SK-N-SH (cell line): ENCODE measurements around the gene PRPH. TPM values are rescaled to one million over a fixed set of nuclear protein-coding genes. Genes with fewer than 3 reads are reported as not detected.
"Not testable (repeated sequence)": the region's sequence is repeated elsewhere in the genome, so short reads cannot be mapped to it uniquely, and the experiment has no call there.

Experiments
- CTCF ChIA-PET: fragments of 300-600, 350-600 bp; formaldehyde crosslinking; extraction: SDS; loops from one replicate; lab custom pipeline; 2021; lab: Yijun Ruan, JAX
- POLR2A ChIA-PET: fragments of 350-600 bp; sonication (Branson Sonifier 250); formaldehyde crosslinking; extraction: SDS; loops from one replicate; lab custom pipeline; 2020; ENCODE audit warnings: antibody characterized with exemption, inconsistent platforms; lab: Yijun Ruan, JAX
- DNase-seq: peaks from one replicate; pipeline ENCODE4 v3.0.0; 2012
- H2AFZ ChIP-seq: fragments of 200-600 bp; sonication (generic); 2 replicates; pipeline ENCODE4 v1.8.1; 2016; ENCODE audit warnings: antibody characterized with exemption, mild to moderate bottlenecking, low read depth
- H3F3A ChIP-seq: fragments of 200-600 bp; sonication (generic); replicated peaks from 2 replicates; pipeline ENCODE3; 2016; ENCODE audit warnings: antibody characterized with exemption, mild to moderate bottlenecking; ENCODE audit not compliant: insufficient read depth
- H3K27ac ChIP-seq, 2 experiments: fragments of 200-500 bp in 1 of 2; fragments of 200-600 bp in 1 of 2; sonication (Bioruptor generic) in 1 of 2; sonication (generic), shearing (Covaris generic) in 1 of 2; 2 replicates each; pipeline versions ENCODE4 v1.5.1 to v1.6.1; 2014 to 2016; ENCODE audit warnings: low read depth in 2 of 2, inconsistent platforms in 1 of 2, low read length in 1 of 2, mild to moderate bottlenecking in 1 of 2, mixed read lengths in 1 of 2
- H3K27me3 ChIP-seq: fragments of 200-600 bp; sonication (generic), shearing (Covaris generic); 2 replicates; pipeline ENCODE4 v1.6.1; 2016; ENCODE audit warnings: mixed run types; ENCODE audit not compliant: insufficient read depth
- H3K36me3 ChIP-seq, 2 experiments: fragments of 200-500 bp in 1 of 2; fragments of 200-600 bp in 1 of 2; sonication (Bioruptor generic) in 1 of 2; sonication (generic) in 1 of 2; replicated peaks in 1 of 2; 2 replicates each; pipeline versions ENCODE3 to v1.5.1; 2014 to 2016; ENCODE audit warnings: low read length in 1 of 2, mild to moderate bottlenecking in 1 of 2; ENCODE audit not compliant: insufficient read depth in 2 of 2, control insufficient read depth in 1 of 2
- H3K4me1 ChIP-seq, 2 experiments: fragments of 200-500 bp in 1 of 2; fragments of 200-600 bp in 1 of 2; sonication (Bioruptor generic) in 1 of 2; sonication (generic), shearing (Covaris generic) in 1 of 2; 2 replicates each; pipeline versions ENCODE4 v1.5.1 to v1.6.1; 2014 to 2016; ENCODE audit warnings: low read depth in 1 of 2, low read length in 1 of 2, mixed run types in 1 of 2; ENCODE audit not compliant: insufficient read depth in 2 of 2, control insufficient read depth in 1 of 2
- H3K4me2 ChIP-seq: fragments of 200-600 bp; sonication (generic), shearing (Covaris generic); 2 replicates; pipeline ENCODE4 v1.6.1; 2017; ENCODE audit warnings: mixed run types
- H3K4me3 ChIP-seq, 2 experiments: fragments of 200-500 bp in 1 of 2; fragments of 200-600 bp in 1 of 2; sonication (Bioruptor generic) in 1 of 2; sonication (generic), shearing (Covaris generic) in 1 of 2; 2 replicates each; pipeline versions ENCODE4 v1.5.1 to v1.8.1; 2014 to 2016; ENCODE audit warnings: low read depth in 2 of 2, inconsistent platforms in 1 of 2, low read length in 1 of 2, mild to moderate bottlenecking in 1 of 2, mixed read lengths in 1 of 2, moderate library complexity in 1 of 2
- H3K79me2 ChIP-seq: fragments of 200-600 bp; sonication (generic); 2 replicates; pipeline ENCODE4 v1.8.1; 2017; ENCODE audit warnings: mild to moderate bottlenecking; ENCODE audit not compliant: insufficient read depth
- H3K9ac ChIP-seq: fragments of 200-600 bp; sonication (generic); 2 replicates; pipeline ENCODE4 v1.6.1; 2017; ENCODE audit warnings: mixed run types
- H3K9me2 ChIP-seq: fragments of 200-600 bp; sonication (generic); 2 replicates; pipeline ENCODE4 v1.6.1; 2017; ENCODE audit warnings: mixed run types
- H3K9me3 ChIP-seq: fragments of 200-600 bp; sonication (generic); 2 replicates; pipeline ENCODE4 v1.6.1; 2017; ENCODE audit warnings: mixed run types, mild to moderate bottlenecking, moderate library complexity
- H4K20me1 ChIP-seq: fragments of 200-600 bp; sonication (generic); 2 replicates; pipeline ENCODE4 v1.6.1; 2017; ENCODE audit warnings: mild to moderate bottlenecking, mixed run types; ENCODE audit not compliant: insufficient read depth
- EP300 ChIP-seq, 2 experiments: IDR thresholded peaks; 2 replicates each; pipeline versions ENCODE4 v1.4.0 to v1.6.1; 2012; ENCODE audit warnings: borderline replicate concordance in 1 of 2, low read depth in 1 of 2, low read length in 1 of 2
- MXI1 ChIP-seq: IDR thresholded peaks from 2 replicates; pipeline ENCODE4 v1.6.1; 2012; ENCODE audit warnings: mild to moderate bottlenecking, low read depth, low read length, improper control_type of control experiment
- NFIC ChIP-seq: IDR thresholded peaks from 2 replicates; pipeline ENCODE4 v1.4.0; 2012; ENCODE audit warnings: borderline replicate concordance
- WGBS: methylation state at CpG from one replicate; pipeline ENCODE4 v1.1.6; 2017; ENCODE audit warnings: low lambda C conversion rate; 5-methylcytosine and 5-hydroxymethylcytosine counted together
- polyA plus RNA-seq, 3 experiments: library from polyadenylated mRNA; depleted of rRNA; stranded (reverse); fragments of >200 nt; gene quantifications; 2 replicates each; pipeline ENCODE4 v1.2.3, GENCODE V29; 2012
- TF ChIP-seq, protein P1 (sequence below): IDR thresholded peaks from 2 replicates; pipeline ENCODE4; 2012
- TF ChIP-seq, protein P2 (sequence below): fragments of 200-600 bp; sonication (generic); IDR thresholded peaks from 2 replicates; pipeline ENCODE4 v1.6.1; 2017; ENCODE audit warnings: antibody characterized with exemption, mild to moderate bottlenecking, moderate library complexity

Gene PRPH
- polyA plus RNA-seq, 1 of the 3 experiments (the other 2 are of a cell fraction): 1.9 TPM

DNA sequence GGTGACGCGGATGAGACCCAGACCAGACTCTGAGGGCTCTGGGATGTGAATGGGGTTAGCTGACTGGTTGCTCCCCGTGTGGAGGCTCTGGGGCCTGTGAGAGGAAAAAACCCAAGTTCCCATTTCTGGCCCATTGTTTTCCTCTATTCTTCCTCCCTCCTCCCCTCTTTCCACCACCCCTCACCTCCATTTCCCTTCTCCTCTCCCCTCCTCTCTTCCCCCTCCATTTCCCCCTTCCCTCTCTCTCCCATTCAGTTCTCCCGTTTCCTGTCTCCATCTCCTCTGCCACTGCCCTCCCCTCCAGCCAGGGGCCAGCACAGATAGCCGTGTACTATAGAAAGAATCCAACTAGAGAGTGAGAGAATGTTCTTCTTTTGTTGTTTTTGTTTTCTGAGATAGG, 12.6 kb upstream of the PRPH start (continued):
- TF ChIP-seq, protein P1, sequence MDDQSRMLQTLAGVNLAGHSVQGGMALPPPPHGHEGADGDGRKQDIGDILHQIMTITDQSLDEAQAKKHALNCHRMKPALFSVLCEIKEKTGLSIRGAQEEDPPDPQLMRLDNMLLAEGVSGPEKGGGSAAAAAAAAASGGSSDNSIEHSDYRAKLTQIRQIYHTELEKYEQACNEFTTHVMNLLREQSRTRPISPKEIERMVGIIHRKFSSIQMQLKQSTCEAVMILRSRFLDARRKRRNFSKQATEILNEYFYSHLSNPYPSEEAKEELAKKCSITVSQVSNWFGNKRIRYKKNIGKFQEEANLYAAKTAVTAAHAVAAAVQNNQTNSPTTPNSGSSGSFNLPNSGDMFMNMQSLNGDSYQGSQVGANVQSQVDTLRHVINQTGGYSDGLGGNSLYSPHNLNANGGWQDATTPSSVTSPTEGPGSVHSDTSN: no peak
- TF ChIP-seq EP300 (IDR thresholded peaks at IDR 0.05; ENCODE audit: borderline replicate concordance in 1 of 2, low read depth in 1 of 2, low read length in 1 of 2): no peak

DNA sequence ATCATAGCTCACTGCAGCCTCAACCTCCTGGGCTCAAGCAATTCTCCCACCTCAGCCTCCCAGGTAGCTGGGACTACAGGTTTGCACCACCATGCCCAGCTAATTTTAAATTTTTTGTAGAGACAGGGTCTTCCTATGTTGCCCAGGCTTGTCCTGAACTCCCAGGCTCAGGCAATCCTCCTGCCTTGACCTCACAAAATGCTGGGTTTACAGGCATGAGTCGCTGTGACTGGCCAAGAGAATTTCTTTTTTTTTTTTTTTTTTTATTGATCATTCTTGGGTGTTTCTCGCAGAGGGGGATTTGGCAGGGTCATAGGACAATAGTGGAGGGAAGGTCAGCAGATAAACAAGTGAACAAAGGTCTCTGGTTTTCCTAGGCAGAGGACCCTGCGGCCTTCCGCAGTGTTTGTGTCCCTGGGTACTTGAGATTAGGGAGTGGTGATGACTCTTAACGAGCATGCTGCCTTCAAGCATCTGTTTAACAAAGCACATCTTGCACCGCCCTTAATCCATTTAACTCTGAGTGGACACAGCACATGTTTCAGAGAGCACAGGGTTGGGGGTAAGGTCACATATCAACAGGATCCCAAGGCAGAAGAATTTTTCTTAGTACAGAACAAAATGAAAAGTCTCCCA, 12.1 kb upstream of the PRPH start:
- H3K79me2 ChIP-seq, H4K20me1 ChIP-seq, H3K4me2 ChIP-seq, H3K27me3 ChIP-seq, H3K4me3 ChIP-seq, H3K9ac ChIP-seq, H3F3A ChIP-seq, H3K27ac ChIP-seq, DNase-seq, H3K9me2 ChIP-seq, POLR2A ChIA-PET, H3K9me3 ChIP-seq, H3K36me3 ChIP-seq: not testable (repeated sequence)
- 76% methylated on average over 3 of the region's 6 CpGs for WGBS
- Histone ChIP-seq H2AFZ (peak overlapping the region; percentile 79; the same call in 1 of the 2 replicates), H3K4me1 (peaks cover 0 to 10% of the 10 kb centered on the region in 2 experiments; a peak in 1 of 4 replicates)
- CTCF ChIA-PET: interaction anchor here (1.4 to 29.6 kb wide), 3 partner anchors 10 to 231 kb away, joined by 3 to 658 read pairs (median 9); partner anchors contain the start of gene C1QL4

DNA sequence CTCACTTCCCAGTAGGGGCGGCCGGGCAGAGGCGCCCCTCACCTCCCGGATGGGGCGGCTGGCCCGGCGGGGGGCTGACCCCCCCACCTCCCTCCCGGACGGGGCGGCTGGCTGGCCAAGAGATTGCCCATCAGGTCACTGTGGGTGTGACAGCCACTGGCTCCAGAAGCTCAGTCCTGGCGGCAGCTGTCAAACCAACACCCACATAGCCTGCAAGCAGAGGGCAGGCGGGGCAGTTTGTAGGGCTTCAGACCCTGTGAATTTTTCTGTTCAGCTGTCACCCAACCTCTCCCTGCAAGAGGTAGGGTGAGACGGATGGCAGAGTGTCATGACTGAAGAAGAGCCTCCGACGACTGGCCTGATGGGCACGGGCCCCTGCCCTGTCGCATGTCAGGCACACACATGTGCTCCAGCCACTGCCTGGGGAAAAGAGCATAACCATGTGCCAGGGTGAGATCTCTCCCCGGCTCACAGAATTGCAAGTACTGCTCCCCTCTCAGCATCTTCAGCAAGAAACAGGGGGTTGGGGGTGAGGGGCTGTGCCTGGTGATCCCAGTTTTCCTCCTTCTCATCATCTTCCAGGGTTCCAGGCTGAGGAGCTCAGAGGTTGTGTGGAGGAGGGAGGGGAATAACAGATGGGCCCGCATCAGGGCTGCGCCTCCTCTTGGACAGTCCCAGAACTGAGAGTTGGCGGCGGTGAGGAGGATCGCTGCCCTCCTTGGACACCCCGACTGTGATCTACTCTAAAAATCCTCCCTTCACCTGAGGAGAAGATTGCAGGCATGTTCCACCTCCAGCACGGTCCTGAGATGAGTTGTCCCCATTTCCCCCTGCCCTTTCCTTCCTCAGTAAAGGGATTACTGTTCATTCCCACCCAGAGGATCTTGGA, 11.2 kb upstream of the PRPH start:
- Histone ChIP-seq H3F3A (no peaks in the 10 kb centered on the region), H3K4me3 (no peak overlapping the region), H3K36me3 (no peaks in the 10 kb centered on the region), H3K4me2 (no peak overlapping the region), H3K9ac (no peak overlapping the region), H3K27ac (no peak overlapping the region), H3K27me3 (no peaks in the 10 kb centered on the region), H4K20me1 (no peaks in the 10 kb centered on the region), H3K4me1 (peaks cover 0 to 10% of the 10 kb centered on the region in 2 experiments; a peak in 1 of 4 replicates), H2AFZ (no peak overlapping the region), H3K79me2 (no peaks in the 10 kb centered on the region), H3K9me3 (no peaks in the 10 kb centered on the region), H3K9me2 (no peaks in the 10 kb centered on the region)
- WGBS: 93% methylated on average over 23 of the region's 25 CpGs
- POLR2A ChIA-PET: no interaction called here
- CTCF ChIA-PET: interaction anchor here (0.9 to 29.6 kb wide), 5 partner anchors 9 to 220 kb away, joined by 3 to 658 read pairs (median 9); partner anchors contain the start of genes C1QL4 and DNAJC22
- DNase-seq: peak; percentile 34
- TF ChIP-seq, protein P2, sequence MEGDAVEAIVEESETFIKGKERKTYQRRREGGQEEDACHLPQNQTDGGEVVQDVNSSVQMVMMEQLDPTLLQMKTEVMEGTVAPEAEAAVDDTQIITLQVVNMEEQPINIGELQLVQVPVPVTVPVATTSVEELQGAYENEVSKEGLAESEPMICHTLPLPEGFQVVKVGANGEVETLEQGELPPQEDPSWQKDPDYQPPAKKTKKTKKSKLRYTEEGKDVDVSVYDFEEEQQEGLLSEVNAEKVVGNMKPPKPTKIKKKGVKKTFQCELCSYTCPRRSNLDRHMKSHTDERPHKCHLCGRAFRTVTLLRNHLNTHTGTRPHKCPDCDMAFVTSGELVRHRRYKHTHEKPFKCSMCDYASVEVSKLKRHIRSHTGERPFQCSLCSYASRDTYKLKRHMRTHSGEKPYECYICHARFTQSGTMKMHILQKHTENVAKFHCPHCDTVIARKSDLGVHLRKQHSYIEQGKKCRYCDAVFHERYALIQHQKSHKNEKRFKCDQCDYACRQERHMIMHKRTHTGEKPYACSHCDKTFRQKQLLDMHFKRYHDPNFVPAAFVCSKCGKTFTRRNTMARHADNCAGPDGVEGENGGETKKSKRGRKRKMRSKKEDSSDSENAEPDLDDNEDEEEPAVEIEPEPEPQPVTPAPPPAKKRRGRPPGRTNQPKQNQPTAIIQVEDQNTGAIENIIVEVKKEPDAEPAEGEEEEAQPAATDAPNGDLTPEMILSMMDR: peak; percentile 29; the same call in 1 of the 2 replicates
- TF ChIP-seq NFIC (no peak), MXI1 (0 out of 2 replicates have a peak, but pooled peaks have one; percentile 13)
